RPMI7951 (cell line): Measurements from ENCODE around the gene EMC1. TPM values are rescaled to one million over a fixed set of nuclear protein-coding genes. Genes with fewer than 3 reads are reported as not detected.
"Not testable (repeated sequence)": the region's sequence is repeated elsewhere in the genome, so short reads cannot be mapped to it uniquely, and the experiment has no call there.

Experiments used
- DNase-seq: peaks from one replicate; pipeline ENCODE4 v3.0.0-alpha.2; 2012; ENCODE audit warnings: low read depth
- total RNA-seq: library from RNA; depleted of rRNA; stranded (reverse); fragments of >200 nt; shearing (Covaris generic); gene quantifications from 2 replicates; pipeline ENCODE4 v1.2.3, GENCODE V29; 2014; rRNA removed

The EMC1 gene
- 68.7 and 71.3 TPM in 2 replicates for total RNA-seq

GRCh38 chr1:19251305-19252196 lies at the start of gene EMC1, which contains the start of gene MRTO4:
EMC1 (minus strand) TSS chr1:19251524; CDS start chr1:19251509, 15 bp downstream.
MRTO4 (plus strand) TSS chr1:19251805; CDS start chr1:19251836, 31 bp downstream.
- DNase-seq: peak; percentile 83

GRCh38 chr1:19300211-19300610 lies 48.9 kb upstream of the EMC1 start:
- DNase-seq: no peak

GRCh38 chr1:19294638-19295037 lies 43.3 kb upstream of the EMC1 start:
- no peak for DNase-seq

GRCh38 chr1:19289244-19289643 lies 37.9 kb upstream of the EMC1 start:
- peak; percentile 15 for DNase-seq

GRCh38 chr1:19288324-19289241 lies 37.3 kb upstream of the EMC1 start, which contains the start of gene AKR7A3:
AKR7A3 (minus strand) TSS chr1:19288770; CDS start chr1:19288709, 61 bp downstream.
- DNase-seq: peak; percentile 59

- no peak for DNase-seq
Measured at GRCh38 chr1:19287436-19288185, 36.3 kb upstream of the EMC1 start.

- DNase-seq: not testable (repeated sequence)
Measured at GRCh38 chr1:19285807-19286206, 34.5 kb upstream of the EMC1 start.

- DNase-seq: not testable (repeated sequence)
Measured at GRCh38 chr1:19285366-19285765, 34.0 kb upstream of the EMC1 start.

- DNase-seq: no peak
Measured at GRCh38 chr1:19284881-19285280, 33.6 kb upstream of the EMC1 start.

GRCh38 chr1:19283891-19284290 lies 32.6 kb upstream of the EMC1 start:
- DNase-seq: no peak

GRCh38 chr1:19274636-19275035 lies 23.3 kb upstream of the EMC1 start:
- no peak for DNase-seq

- peak; percentile 22 for DNase-seq
Measured at GRCh38 chr1:19273844-19274531, 22.7 kb upstream of the EMC1 start.

- DNase-seq: no peak
Measured at GRCh38 chr1:19273106-19273843, 22.0 kb upstream of the EMC1 start.

GRCh38 chr1:19272064-19272463 lies 20.7 kb upstream of the EMC1 start:
- no peak for DNase-seq

GRCh38 chr1:19270343-19270730 lies 19.0 kb upstream of the EMC1 start:
- not testable (repeated sequence) for DNase-seq

- DNase-seq: not testable (repeated sequence)
Measured at GRCh38 chr1:19269427-19270342, 18.4 kb upstream of the EMC1 start.

GRCh38 chr1:19268445-19268844 lies 17.1 kb upstream of the EMC1 start:
- DNase-seq: no peak

GRCh38 chr1:19262744-19263143 lies 11.4 kb upstream of the EMC1 start:
- DNase-seq: no peak

- no peak for DNase-seq
Measured at GRCh38 chr1:19262047-19262446, 10.7 kb upstream of the EMC1 start.
